ENCODE data around the gene ANKRD10.
A peak's percentile ranks its signal among the peaks of the same experiment; 100 is the strongest.

The ANKRD10 gene

DNA sequence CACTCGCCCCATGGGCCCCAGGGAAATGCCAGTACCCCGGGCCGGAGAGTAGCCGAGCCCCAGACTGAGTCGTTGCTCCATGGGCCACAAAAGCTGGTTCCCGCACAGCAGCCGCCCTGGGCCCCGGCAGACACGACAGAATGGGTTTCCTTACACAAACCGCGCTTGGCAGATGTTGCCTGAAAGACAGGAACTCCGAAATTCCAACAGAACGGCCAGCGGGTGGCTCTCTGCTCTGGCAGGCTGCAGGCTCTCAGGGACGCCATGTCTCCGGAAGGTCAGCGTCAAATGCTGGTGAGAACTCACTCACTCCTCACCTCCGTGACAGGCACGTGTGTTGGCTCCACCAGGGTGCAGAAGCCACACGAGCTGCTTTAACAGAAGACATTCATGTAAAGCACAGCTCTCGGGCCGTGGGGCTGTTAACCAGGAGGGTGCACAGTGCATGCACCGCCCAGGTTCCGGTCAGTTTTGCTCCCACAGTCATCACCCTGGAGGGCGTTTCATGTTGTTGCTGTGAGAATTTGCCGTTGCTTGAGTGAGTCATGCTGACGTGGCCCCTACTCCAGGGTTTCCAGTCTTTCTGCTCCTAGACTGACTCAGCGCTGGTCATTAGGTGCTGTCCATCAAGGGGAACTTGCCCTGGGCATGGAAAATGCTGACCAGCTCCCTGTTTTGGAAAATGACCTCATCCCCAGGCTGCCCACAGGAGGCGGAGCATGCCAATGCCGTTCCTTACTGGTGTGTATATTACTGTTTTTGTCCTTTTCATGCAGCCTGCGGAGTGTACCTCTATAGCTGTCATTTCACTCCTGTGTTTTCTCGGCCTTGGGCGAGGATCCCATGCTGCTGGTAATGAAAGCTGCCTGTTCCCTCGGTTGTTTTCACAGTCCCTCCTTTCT is 44.8 kb downstream of the ANKRD10 start:
- H3K27ac ChIP-seq, result no peak overlapping the region
- TF ChIP-seq, protein P1, sequence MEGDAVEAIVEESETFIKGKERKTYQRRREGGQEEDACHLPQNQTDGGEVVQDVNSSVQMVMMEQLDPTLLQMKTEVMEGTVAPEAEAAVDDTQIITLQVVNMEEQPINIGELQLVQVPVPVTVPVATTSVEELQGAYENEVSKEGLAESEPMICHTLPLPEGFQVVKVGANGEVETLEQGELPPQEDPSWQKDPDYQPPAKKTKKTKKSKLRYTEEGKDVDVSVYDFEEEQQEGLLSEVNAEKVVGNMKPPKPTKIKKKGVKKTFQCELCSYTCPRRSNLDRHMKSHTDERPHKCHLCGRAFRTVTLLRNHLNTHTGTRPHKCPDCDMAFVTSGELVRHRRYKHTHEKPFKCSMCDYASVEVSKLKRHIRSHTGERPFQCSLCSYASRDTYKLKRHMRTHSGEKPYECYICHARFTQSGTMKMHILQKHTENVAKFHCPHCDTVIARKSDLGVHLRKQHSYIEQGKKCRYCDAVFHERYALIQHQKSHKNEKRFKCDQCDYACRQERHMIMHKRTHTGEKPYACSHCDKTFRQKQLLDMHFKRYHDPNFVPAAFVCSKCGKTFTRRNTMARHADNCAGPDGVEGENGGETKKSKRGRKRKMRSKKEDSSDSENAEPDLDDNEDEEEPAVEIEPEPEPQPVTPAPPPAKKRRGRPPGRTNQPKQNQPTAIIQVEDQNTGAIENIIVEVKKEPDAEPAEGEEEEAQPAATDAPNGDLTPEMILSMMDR (conservative IDR thresholded peaks at IDR 0.05), result peak; percentile 30; the same call in 1 of the 2 replicates

- TF ChIP-seq, protein P1 (conservative IDR thresholded peaks at IDR 0.05), result no peak
- H3K27ac ChIP-seq, result no peak overlapping the region
Observed at GRCh38 chr13:110869231-110869804, 45.6 kb downstream of the ANKRD10 start.

DNA sequence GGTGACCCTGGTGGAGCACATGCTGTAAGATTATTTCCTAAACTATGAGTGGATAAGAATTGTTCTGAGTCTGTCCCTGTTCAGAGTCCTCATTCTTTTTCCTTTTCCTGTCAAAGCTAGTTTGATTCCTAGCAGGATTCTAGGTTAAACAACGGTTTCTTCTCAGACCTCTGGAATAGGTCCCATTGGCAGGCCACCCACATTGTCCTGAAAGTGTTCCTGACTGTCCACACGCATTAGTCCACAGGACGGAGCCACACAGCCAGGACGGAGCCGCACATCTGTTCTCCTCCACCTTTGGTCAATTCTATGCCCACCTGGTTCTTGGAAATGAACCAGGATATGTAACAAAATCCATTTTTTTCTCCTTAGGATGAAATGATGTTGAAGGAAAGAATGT is 46.1 kb downstream of the ANKRD10 start:
- no peak overlapping the region for H3K27ac ChIP-seq
- TF ChIP-seq, protein P1 (conservative IDR thresholded peaks at IDR 0.05), result no peak; the same call in 1 of the 2 replicates

- TF ChIP-seq, protein P1 (conservative IDR thresholded peaks at IDR 0.05), result no peak
- H3K27ac ChIP-seq, result no peak overlapping the region
Observed at GRCh38 chr13:110867380-110867779, 47.5 kb downstream of the ANKRD10 start.

GRCh38 chr13:110866491-110867170 is 48.2 kb downstream of the ANKRD10 start:
- TF ChIP-seq, protein P1 (conservative IDR thresholded peaks at IDR 0.05), result peak; percentile 41; the same call in 1 of the 2 replicates

DNA sequence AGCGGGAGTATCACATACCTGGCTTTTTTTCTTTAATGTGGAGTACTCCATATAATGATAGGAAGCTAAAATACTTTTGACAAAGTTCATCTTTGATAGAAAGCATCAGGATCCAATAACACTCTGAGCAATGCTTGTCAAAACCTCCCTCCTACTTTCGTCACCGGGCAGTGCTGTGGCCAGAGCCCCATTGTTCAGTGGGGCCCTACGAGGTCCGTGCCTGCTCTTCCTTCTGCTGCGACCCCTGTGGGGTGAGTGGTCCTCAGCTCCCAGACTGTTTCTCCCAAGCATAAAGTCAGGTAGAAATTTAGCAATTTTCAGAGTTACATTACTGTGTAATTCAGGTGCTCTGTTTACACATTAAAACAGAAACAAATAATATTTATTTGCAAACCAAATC is 51.2 kb downstream of the ANKRD10 start:
- TF ChIP-seq, protein P1 (conservative IDR thresholded peaks at IDR 0.05), result no peak; the same call in 1 of the 2 replicates

More at GRCh38 chr13:110866491-110867170, 48.2 kb downstream of the ANKRD10 start:
- no peak overlapping the region for H3K27ac ChIP-seq

GRCh38 chr13:110860983-110861382 is 53.9 kb downstream of the ANKRD10 start:
- TF ChIP-seq, protein P1 (conservative IDR thresholded peaks at IDR 0.05), result no peak
- H3K27ac ChIP-seq, result peak overlapping the region; percentile 40

More for the DNA sequence above, 51.2 kb downstream of the ANKRD10 start:
- no peak overlapping the region for H3K27ac ChIP-seq
